HG03045 (cell line): ENCODE measurements around the gene PARP9.
"Not testable (repeated sequence)": the region's sequence is repeated elsewhere in the genome, so short reads cannot be mapped to it uniquely, and the experiment has no call there.

ENCODE experiments used
- ATAC-seq: cut with Tn5 transposase; IDR thresholded peaks from one replicate; pipeline ENCODE4 v1.9.1; 2021; ENCODE audit warnings: mild to moderate bottlenecking, moderate library complexity; ENCODE audit not compliant: unreplicated experiment

The PARP9 gene

DNA sequence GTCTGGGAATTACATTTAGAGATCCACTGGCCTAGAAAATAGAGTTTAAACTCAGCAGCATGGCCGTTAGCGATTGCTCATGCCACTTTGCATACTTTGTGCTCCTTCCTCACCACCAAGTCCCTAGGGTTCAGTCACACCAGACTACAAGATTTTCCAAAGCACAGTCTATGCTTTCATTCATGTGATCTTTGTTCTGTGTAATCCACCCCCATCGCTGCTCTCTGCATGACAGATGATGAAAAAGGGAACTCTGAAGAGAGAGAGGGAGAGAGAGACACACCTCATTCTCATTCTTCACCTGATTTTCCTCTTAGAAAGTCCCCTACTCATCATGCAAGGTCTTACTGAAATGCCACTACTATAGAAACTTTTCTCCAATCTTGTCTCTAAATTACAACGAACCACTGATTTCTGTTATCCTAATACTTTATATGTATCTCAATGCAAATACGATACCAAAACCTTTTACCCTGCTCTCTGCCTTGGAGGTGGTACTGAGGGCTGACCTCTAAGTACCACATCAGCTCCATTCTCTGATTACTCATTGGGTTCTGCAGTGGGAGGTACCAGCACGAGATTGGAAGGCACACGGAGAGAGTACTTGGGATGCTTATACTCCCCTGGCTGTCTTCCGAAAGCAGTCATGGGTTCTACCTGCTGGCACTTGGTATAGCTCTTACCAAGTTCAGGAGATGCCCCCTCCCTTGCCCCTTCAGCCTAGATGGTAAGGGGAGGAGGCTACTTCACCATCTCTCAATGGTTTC is 12.3 kb upstream of the PARP9 start:
- ATAC-seq, result peak; percentile 84

DNA sequence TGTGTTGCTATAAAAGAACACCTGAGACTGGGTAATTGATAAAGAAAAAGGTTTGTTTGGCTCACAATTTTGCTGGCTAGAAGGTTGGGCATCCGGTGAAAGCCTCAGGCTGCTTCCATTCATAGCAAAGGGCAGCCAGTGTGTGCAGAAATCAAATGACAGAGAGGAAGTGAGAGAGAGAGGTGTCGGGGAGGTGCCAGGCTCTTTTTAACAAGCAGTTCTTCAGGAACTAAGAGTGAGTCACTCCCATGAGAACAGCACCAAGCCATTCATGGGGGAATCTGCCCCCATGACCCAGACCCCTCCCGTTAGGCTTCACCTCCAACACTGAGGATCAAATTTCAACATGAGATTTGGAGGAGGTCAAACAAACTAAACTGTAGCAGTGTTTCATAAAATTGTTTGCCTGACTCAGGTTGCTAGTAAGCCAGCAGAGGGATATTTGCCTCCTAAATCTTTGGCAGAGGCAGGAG is 8.9 kb upstream of the PARP9 start:
- no peak for ATAC-seq

DNA sequence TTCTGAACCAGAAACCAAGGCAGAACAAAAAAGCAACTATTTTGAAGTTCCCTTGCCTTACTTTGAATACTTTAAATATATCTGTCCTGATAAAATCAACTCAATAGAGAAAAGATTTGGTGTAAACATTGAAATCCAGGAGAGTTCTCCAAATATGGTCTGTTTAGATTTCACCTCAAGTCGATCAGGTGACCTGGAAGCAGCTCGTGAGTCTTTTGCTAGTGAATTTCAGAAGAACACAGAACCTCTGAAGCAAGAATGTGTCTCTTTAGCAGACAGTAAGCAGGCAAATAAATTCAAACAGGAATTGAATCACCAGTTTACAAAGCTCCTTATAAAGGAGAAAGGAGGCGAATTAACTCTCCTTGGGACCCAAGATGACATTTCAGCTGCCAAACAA is 4.7 kb upstream of the PARP9 start:
- no peak for ATAC-seq

DNA sequence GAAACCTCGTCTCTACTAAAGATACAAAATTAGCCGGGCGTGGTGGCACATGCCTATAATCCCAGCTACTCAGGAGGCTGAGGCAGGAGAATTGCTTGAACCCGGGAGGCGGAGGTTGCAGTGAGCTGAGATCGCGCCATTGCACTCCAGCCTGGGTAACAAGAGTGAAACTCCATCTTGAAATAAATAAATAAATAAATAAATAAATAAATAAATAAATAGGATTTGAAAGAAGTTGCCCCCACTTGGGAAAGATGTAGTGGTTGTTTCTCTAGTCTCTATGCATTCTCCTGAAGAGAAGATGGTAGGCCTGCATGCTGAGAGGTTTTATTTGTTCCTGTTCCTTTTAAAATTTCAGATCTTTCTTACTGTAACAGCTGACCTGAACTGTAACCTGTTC is 4.0 kb upstream of the PARP9 start:
- ATAC-seq, result not testable (repeated sequence)

DNA sequence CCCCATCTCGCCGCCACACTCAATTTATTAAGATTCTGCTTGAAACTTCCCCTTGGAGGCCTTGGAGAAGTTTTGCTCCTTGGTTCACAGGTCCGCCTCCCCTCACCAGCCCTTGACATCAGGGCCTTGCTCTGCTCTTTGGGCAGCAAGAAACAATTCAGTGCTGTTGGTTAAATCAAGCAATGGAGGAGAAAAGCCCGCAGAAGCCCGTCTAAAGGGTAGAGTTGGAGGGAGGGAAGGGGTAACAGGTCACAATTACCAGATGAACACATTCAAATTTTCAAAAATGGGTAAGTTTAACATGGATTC is 429 bp downstream of the PARP9 start:
- ATAC-seq, result peak; percentile 24

DNA sequence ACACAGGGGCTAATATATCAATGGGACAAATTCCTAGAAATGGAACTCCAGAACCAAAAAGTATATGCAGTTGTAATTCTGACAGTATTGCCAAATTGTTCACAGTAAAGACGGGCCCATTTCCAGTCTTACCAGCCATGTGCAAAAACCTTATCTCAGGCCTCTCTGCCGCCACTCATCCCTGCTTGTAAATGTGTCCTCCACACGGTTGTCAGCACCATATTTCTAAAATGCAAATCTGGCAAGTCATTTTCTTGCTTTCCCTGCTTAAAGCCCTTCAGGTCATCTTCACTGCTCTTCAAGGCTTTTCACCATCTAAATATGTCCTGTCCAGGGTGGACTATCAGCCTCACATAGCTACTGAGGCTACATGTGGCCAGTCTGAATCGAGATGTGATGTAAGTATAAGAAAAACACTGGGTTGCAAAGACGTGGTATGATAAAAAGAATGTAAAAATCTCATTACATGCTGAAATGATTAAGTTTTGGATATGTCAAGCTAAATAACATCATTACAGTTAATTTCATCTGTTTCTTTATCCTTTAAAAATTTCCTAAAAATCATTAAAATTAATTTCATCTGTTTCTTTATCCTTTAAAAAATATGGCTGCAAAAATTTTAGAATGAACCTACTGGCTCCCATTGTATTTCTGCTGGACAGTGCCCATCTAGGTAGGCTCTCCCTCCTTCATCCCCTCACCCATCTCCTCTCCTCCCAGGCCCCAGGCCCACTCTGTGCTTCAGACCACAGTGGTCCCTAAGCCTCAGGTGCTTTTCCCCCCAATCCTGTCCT is 980 bp downstream of the PARP9 start:
- no peak for ATAC-seq

DNA sequence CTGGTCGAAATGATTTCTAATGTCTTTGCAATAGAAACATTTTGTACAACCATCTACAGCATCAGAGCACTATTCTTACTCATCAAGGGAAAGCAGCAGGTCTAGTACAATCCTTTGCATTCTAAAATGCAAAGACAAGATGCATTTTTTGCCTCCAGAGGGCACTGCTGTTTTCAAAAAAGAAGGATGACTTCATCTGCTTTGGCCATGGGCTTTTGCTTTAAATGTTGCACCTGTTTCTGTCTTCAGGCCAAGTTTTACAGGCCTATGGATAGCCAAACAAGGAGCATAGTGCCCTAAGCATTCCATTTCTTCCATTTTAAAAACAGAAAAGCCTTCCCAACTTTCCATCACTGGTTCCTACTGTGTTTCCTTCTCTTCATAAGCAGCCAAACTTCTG is 3.4 kb downstream of the PARP9 start:
- no peak for ATAC-seq

DNA sequence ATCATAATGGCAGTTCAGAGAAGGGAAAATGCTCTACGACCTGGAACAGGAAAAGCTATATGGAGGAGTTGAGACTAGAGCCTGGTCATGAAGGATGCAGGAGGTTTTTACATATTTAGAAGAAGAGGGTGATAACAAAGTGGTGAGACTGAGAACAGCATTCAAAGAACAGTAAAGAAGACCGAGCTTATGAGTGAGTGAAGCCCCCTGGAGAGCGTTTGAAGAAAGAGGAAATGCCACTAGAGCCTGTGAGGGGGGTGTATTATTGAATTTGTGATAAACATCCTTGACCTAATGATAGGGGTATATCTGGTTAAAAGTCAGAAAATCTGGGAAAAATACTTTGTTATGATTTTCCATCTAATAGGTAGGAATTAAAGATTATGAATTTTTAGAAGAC is 4.2 kb downstream of the PARP9 start:
- ATAC-seq, result no peak

DNA sequence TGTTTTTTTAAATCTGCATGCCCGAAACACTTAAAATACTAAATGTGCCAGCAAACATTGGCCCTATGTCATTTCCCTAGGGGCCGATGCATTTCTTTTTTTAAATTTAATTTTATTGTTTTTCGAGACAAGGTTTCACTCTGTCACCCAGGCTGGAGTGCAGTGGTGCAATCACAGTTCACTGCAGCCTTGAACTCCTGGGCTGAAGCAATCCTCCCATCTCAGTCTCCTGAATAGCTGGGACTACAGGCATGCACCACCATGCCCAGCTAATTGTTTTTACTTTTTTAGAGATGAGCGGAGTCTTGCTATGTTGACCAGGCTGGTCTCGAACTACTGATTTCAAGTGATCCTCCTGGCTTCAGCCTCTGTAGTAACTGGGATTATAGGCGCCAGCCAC is 5.5 kb downstream of the PARP9 start:
- no peak for ATAC-seq

DNA sequence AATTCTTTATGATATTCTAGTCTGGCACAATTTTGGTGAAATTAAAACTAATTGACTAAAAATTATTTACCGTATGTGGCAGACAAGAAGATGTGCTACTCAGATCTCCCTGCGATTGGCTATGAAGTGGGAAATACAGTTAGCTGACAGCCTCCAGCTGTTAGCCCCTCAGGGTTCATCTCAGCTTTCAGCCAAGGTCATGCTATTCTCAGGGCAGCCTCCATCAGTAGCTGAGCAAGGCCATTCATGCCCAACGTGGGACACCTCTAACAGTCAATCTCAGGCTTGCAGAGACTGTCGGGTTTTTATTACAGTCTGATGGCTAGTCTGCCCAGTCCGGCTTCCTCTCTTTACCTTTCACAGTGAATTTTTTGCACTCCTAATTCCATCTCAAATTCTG is 6.7 kb downstream of the PARP9 start:
- ATAC-seq, result no peak

DNA sequence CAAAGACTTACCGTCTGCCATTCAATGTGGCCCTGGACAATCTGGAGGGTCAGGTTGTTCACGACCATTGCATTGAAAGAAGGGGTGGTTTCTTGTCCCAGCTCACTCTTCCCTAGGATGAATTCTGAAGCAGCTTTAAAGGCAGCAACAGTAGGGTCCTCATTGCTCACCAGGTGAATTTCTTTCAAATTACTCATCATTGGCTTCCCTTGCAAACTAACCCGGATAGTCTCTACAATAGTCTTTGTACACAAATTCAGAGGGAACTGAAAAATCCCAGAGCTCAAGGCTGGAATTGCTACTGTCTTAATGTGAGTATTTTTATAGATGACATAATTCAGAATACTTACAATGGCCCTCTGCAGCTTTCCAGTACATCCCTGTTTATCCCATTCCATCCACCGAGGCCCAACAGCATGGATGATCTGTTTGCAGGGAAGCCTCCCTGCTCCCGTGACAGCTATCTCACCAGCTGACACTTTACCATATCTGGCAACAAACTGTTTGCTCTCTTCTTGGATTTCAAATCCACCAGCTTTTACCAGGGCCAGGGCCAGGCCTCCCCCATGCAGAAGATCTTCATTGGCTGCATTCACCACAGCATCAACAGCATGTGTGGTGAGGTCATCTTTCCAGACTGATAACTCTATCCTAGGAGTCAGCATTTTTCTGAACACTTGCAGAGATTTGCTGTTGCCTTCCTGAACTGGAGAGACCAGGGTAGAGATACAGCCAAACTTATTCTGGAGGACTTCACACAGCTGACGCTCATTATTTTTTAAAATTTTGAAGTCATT is 8.6 kb downstream of the PARP9 start:
- no peak for ATAC-seq

DNA sequence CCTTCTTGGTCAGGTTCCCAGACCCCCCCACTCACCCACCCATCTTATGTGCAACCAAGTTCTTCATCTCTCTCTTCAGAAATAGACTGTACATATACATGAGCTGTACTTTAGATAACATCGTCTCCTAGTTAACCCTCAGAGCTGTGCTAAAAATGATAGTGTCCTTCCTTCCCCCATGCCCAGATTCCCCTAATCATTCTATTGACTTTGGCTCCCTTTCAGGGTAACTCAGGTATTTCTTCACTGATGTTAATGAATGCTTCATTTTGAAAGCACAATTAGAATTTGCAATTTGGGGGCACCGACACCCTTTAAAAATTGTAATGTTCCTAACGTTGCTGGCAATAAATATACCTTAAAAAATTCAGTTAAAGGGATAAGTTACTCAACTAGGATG is 10.9 kb downstream of the PARP9 start:
- no peak for ATAC-seq

DNA sequence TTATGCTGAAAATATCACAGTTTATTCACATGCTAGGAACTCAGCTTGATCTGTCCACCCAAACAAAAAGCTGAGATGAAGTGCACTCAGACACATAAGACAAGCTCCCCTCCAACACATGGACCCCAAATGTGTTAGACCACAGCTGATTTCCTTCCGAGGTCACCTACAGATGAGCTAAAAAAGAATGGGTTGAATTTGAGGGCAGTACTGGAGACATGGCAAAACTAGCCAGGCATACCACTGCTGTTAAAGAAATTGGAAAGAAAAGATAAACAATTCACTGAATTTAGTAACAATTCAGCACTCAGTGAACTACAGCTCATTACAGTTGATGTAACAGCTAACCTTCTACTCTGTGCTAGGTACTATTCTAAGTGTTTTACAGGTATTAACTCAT is 15.5 kb downstream of the PARP9 start:
- no peak for ATAC-seq

DNA sequence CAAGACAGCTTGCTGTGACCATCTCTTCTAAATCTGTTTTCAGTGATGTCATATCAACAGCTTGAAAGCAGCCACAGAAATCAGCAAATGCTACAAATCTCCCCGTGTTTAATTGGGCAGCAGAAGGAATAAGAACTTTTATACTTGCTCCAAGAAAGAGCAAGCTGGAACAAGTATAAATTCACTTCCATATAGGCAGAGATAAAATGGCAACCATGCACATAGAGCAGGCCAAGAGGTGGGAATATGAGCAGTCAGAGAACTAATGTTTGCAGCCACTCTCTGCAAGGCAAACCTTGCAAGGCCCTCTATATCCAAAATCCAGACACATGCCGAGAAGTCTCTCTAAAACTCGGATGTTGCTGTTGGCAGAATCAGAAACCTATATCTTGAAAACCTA is 16.0 kb downstream of the PARP9 start:
- ATAC-seq, result no peak

DNA sequence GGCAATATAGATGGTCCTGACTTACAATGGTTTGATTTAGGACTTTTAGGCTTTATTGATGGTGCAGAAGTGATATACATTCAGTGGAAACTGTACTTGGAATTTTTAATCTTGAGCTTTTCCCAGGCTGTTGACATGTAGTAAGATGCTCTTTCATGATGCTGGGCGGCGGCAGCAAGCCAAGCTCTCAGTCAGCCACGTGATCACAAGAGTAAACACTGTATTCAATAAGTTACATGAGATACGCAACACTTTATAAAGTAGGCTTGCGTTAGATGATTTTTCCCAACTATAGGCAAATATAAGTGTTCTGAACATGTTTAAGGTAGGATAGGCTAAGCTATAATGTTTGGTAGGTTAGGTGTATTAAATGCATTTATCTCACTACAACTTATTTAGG is 17.9 kb downstream of the PARP9 start:
- no peak for ATAC-seq

DNA sequence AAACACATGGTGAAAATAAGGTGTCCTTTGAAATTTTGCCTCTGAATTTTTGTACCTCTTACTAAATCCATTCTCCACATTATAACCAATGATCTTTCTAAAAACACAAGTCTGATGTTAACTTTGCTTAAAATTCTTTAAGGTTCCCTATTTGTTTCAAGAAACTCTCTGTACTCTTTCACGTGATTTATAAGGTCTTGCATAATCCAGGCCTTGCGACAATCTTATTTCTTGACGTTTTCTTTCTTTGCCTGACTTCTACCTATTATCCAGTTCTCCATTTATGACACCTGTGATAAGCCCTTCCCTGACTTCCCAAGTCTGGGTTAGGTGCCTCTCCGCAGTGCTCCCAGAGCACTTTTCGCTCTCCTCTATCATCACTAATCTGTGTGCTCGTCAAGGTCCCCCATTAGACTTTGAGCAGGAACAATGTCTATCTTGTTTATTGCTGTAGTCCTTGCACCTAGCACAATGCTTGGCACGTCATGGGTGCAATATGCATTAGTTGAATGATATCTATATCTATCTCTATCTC is 25.1 kb downstream of the PARP9 start:
- no peak for ATAC-seq

DNA sequence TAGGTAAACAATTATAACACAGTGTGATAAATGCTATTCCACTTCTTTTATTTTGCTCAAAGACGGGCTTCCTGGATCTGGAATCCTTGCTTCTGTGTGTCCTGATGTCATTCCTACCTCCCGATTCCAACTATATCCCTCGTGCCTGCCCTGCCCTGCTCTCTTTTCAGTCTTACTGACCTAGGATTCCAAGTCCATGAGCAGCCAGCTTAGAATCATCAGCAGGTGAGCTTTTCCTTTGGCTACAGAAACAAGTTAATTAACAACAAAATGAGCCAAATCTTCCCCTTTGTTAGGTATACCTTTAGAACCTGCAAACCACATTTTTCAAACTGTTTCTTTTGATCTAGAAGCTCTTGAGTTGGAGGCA is 27.5 kb downstream of the PARP9 start:
- no peak for ATAC-seq

DNA sequence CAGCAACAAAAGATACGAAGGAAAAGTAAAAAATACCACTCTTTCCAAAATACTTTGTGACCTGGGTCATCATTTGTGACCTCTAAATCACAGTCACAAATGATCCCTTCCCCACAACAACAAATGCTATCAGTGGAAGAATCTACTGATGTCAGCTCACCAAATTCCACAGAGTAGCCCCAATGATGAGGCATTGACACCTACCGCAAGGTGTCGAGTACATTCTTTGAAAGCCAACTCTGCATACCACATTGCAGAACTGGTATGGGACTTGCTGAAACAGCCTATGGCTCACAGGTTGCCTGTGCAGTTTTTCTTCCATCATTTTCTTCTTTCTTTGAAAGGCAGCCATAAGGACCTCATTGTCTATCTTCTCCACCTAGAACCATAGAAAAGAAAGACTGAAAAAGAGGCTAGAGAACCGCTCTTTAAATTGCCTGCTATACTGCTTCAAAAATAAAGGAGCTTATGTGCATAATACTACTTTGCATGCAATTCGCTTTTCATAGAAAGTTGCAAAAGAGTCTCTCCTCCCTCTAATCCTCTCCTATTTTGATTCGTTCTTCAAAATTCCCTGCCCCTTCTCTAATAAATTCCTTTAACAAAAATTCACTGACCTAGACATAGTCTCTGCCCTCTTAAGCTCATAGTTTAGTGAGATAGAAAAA is 28.0 kb downstream of the PARP9 start:
- no peak for ATAC-seq

DNA sequence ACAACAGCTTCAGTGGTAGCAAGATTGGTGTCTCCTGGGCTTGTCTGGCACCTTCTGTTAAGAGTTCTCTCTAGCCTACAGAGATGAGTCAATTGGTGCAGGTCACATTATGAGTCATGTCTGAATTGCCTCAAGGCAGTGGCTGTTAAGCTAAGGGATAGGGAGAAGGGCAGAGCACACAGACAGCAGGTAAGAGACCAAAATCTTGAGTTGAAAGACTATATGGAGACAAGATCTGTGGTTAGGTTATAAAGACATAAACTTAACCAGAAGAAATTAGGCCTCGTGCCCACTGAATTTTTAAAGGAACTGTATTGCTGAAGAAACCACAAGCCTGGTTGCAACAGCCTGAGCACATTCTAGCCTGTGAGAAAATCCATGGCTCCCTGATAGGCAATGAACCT is 30.2 kb downstream of the PARP9 start:
- peak; percentile 92 for ATAC-seq

DNA sequence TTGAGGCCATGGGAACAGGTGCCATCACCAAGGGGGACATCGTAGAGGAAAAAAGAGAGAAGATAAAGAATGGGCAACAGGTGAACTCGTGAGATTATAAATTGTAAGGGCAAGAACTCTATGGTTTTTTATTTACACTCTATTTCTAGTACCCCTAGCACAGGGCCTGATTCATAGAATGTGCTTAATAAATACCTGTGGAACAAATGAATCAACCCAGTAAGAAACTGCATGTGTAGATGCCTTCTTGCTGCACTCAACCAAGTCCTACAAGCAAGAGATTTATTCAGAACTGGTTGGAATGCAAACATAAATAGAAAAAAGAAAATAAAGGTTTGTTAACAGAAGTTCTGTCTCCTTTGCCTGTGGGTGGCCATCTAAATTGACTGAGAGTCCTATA is 30.6 kb downstream of the PARP9 start:
- ATAC-seq, result no peak

DNA sequence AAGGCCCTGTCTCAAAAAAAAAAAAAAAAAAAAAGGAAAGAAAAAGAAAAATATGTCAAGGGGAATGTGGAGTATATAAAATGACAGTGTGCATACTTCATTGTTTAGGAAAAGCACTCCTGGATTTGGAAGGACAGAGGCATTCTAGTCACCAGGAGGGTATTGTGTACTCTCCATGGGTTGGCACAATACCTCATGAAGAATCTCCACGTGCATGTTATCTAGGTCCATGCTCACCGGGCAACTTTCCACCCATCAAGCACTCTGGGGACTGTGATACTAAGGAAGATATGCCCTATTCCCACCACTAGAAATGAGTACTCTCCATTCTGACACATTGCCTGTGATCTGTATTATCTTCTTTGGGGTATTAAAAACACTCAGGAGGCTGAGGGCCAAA is 33.9 kb downstream of the PARP9 start:
- no peak for ATAC-seq
